Spleen (tissue), 7 donors: ENCODE results near the gene SKAP2.

Source experiments
- CTCF ChIP-seq, 11 experiments: fragments of 200-600 bp in 7 of 11; fragments of 450-650 bp in 4 of 11; sonication (generic) in 4 of 11; IDR thresholded peaks in 8 of 11; conservative IDR thresholded peaks in 3 of 11; 1 replicate in 7 of 11; 2 replicates in 4 of 11; pipeline versions ENCODE4 v1.4.0 to v1.8.0; 2016 to 2021; ENCODE audit warnings: antibody characterized with exemption in 11 of 11, inconsistent platforms in 4 of 11, mild to moderate bottlenecking in 1 of 11
- POLR2A ChIP-seq, 3 donors: fragments of 450-650 bp; IDR thresholded peaks; one replicate each; pipeline ENCODE4 v1.5.1; 2017; ENCODE audit warnings: antibody characterized with exemption in 3 of 3, mild to moderate bottlenecking in 1 of 3
- POLR2AphosphoS5 ChIP-seq, 3 donors: sonication (generic); formaldehyde crosslinking; IDR thresholded peaks; one replicate each; pipeline ENCODE4 v1.5.1; 2017; ENCODE audit warnings: antibody characterized with exemption in 3 of 3
- donor health status: DM: no; HTN: no; CAD: no; lungs with moderate emphysema.
- donor health status: DM: no; HTN: no; CAD: no.
- donor health status: DM: no; HTN: no; CAD: no.

GRCh38 chr7:26891400-26892350 lies 27.3 kb upstream of the SKAP2 start:
- TF ChIP-seq CTCF (IDR thresholded peaks at IDR 0.05 in 8 of 11, conservative IDR thresholded peaks at IDR 0.05 in 3 of 11) (no peak), POLR2AphosphoS5 (IDR thresholded peaks at IDR 0.05) (no peak), POLR2A (IDR thresholded peaks at IDR 0.05) (no peak)
